Smooth muscle cell (in vitro differentiated cells): ENCODE results near the gene NDUFAF2. TPM values are rescaled to one million over a fixed set of nuclear protein-coding genes. Genes with fewer than 3 reads are reported as not detected.
A peak's percentile ranks its signal among the peaks of the same experiment; 100 is the strongest.

ENCODE experiments used
- DNase-seq: peaks from one replicate; lab custom pipeline; 2025; ENCODE audit not compliant: unreplicated experiment; lab: John Stamatoyannopoulos, UW
- H2AFZ ChIP-seq: fragments of 200-600 bp; sonication (generic); 2 replicates; pipeline ENCODE4 v1.6.0; 2016; ENCODE audit warnings: antibody characterized with exemption, low read depth, mild to moderate bottlenecking
- H3F3A ChIP-seq: fragments of 200-600 bp; sonication (generic); 2 replicates; pipeline ENCODE4 v1.6.0; 2017; ENCODE audit warnings: antibody characterized with exemption, low read depth
- H3K27ac ChIP-seq: fragments of 200-600 bp; sonication (generic); 2 replicates; pipeline ENCODE4 v1.5.1; 2016; ENCODE audit warnings: low read depth, mild to moderate bottlenecking
- H3K27me3 ChIP-seq: fragments of 200-600 bp; sonication (generic); 2 replicates; pipeline ENCODE4 v1.6.1; 2016; ENCODE audit warnings: low read depth, mild to moderate bottlenecking
- H3K36me3 ChIP-seq: fragments of 200-600 bp; sonication (generic); 2 replicates; pipeline ENCODE4 v1.5.1; 2016; ENCODE audit warnings: low read depth
- H3K4me1 ChIP-seq: fragments of 200-600 bp; sonication (generic); 2 replicates; pipeline ENCODE4 v1.5.1; 2016; ENCODE audit warnings: low read depth
- H3K4me2 ChIP-seq: fragments of 200-600 bp; sonication (generic); 2 replicates; pipeline ENCODE4 v1.6.0; 2016; ENCODE audit warnings: mild to moderate bottlenecking
- H3K4me3 ChIP-seq: fragments of 200-600 bp; sonication (generic); 2 replicates; pipeline ENCODE4 v1.5.1; 2016; ENCODE audit warnings: mild to moderate bottlenecking
- H3K79me2 ChIP-seq: fragments of 200-600 bp; sonication (generic); 2 replicates; pipeline ENCODE4 v1.6.0; 2016; ENCODE audit warnings: low read depth, mild to moderate bottlenecking
- H3K9ac ChIP-seq: fragments of 200-600 bp; sonication (generic); 2 replicates; pipeline ENCODE4 v1.6.0; 2016; ENCODE audit warnings: low read depth
- H3K9me3 ChIP-seq: fragments of 200-600 bp; sonication (generic); replicated peaks from 2 replicates; pipeline ENCODE4 v1.5.1; 2016; ENCODE audit warnings: low read depth
- H4K20me1 ChIP-seq: fragments of 200-600 bp; sonication (generic); 2 replicates; pipeline ENCODE4 v1.6.0; 2016; ENCODE audit warnings: low read depth
- CTCF ChIP-seq: fragments of 200-600 bp; sonication (generic); IDR thresholded peaks from 2 replicates; pipeline ENCODE4 v1.5.1; 2017; ENCODE audit warnings: borderline replicate concordance, mild to moderate bottlenecking, antibody characterized with exemption; ENCODE audit not compliant: insufficient read depth, poor library complexity, severe bottlenecking
- WGBS: methylation state at CpG from one replicate; pipeline ENCODE4 v1.1.7; 2016; ENCODE audit warnings: low lambda C conversion rate; 5-methylcytosine and 5-hydroxymethylcytosine counted together
- polyA plus RNA-seq: library from polyadenylated mRNA; unstranded; fragments of >200 nt; fragmentation: Nextera tagmentation; extraction: Ambion mirVana; gene quantifications from 2 replicates; pipeline ENCODE4 v1.2.1, GENCODE V29; 2016
- total RNA-seq: library from RNA; depleted of rRNA; stranded (reverse); fragments of >200 nt; gene quantifications from 2 replicates; pipeline ENCODE4 v1.2.3, GENCODE V29; 2014

NDUFAF2 gene
- total and polyA plus RNA-seq, 2 experiments from 2014 or later, result 39.1 to 71.2 TPM

- Histone ChIP-seq H3K9ac (no peak overlapping the region), H3K27ac (no peak overlapping the region), H2AFZ (no peak overlapping the region), H3K9me3 (no peaks in the 10 kb centered on the region), H3K4me2 (no peak overlapping the region), H3K27me3 (no peaks in the 10 kb centered on the region), H3K79me2 (peaks cover 11% of the 10 kb centered on the region), H3K4me3 (no peak overlapping the region), H3F3A (no peaks in the 10 kb centered on the region), H4K20me1 (peaks cover 5% of the 10 kb centered on the region), H3K4me1 (no peaks in the 10 kb centered on the region), H3K36me3 (no peaks in the 10 kb centered on the region)
- no peak for DNase-seq
- no peak for TF ChIP-seq CTCF
Measured at GRCh38 chr5:61004448-61004847, 59.4 kb downstream of the NDUFAF2 start.

GRCh38 chr5:61009907-61010306, 64.9 kb downstream of the NDUFAF2 start:
- no peaks in the 10 kb centered on the region for H3K4me1 ChIP-seq
- no peak overlapping the region for H2AFZ ChIP-seq
- H3K36me3 ChIP-seq, result no peaks in the 10 kb centered on the region
- peaks cover 9% of the 10 kb centered on the region for H4K20me1 ChIP-seq
- H3K4me2 ChIP-seq, result no peak overlapping the region
- H3K79me2 ChIP-seq, result peaks cover 9% of the 10 kb centered on the region
- no peak overlapping the region for H3K27ac ChIP-seq
- TF ChIP-seq CTCF, result no peak
- no peaks in the 10 kb centered on the region for H3F3A ChIP-seq
- H3K9ac ChIP-seq, result no peak overlapping the region
- no peak for DNase-seq
- no peaks in the 10 kb centered on the region for H3K27me3 ChIP-seq
- H3K4me3 ChIP-seq, result no peak overlapping the region
- H3K9me3 ChIP-seq, result no peaks in the 10 kb centered on the region

- H3K36me3 ChIP-seq, result no peaks in the 10 kb centered on the region
- no peak overlapping the region for H3K27ac ChIP-seq
- no peaks in the 10 kb centered on the region for H3F3A ChIP-seq
- WGBS, result 71% methylated on average over 5 of the region's 5 CpGs
- H3K27me3 ChIP-seq, result no peaks in the 10 kb centered on the region
- TF ChIP-seq CTCF, result peak; percentile 26
- H3K4me3 ChIP-seq, result no peak overlapping the region
- H2AFZ ChIP-seq, result no peak overlapping the region
- H3K4me1 ChIP-seq, result no peaks in the 10 kb centered on the region
- H4K20me1 ChIP-seq, result peaks cover 9% of the 10 kb centered on the region
- DNase-seq, result no peak
- no peaks in the 10 kb centered on the region for H3K9me3 ChIP-seq
- no peak overlapping the region for H3K9ac ChIP-seq
- H3K79me2 ChIP-seq, result peaks cover 7% of the 10 kb centered on the region
- H3K4me2 ChIP-seq, result no peak overlapping the region
Measured at GRCh38 chr5:61010467-61011454, 65.8 kb downstream of the NDUFAF2 start.

- no peak overlapping the region for H3K4me2 ChIP-seq
- no peaks in the 10 kb centered on the region for H3K9me3 ChIP-seq
- no peak overlapping the region for H3K4me3 ChIP-seq
- H3F3A ChIP-seq, result no peaks in the 10 kb centered on the region
- H3K4me1 ChIP-seq, result no peaks in the 10 kb centered on the region
- no peaks in the 10 kb centered on the region for H3K36me3 ChIP-seq
- no peak overlapping the region for H2AFZ ChIP-seq
- H3K79me2 ChIP-seq, result peaks cover 11% of the 10 kb centered on the region
- no peak for DNase-seq
- 93% methylated on average over 2 of the region's 2 CpGs for WGBS
- H3K27me3 ChIP-seq, result no peaks in the 10 kb centered on the region
- TF ChIP-seq CTCF, result no peak
- H4K20me1 ChIP-seq, result peaks cover 9% of the 10 kb centered on the region
- no peak overlapping the region for H3K9ac ChIP-seq
- H3K27ac ChIP-seq, result no peak overlapping the region
Measured at GRCh38 chr5:61018062-61018461, 73.1 kb downstream of the NDUFAF2 start.
